ENCODE data around the gene CAMK1.
A peak's percentile ranks its signal among the peaks of the same experiment; 100 is the strongest.

Gene CAMK1

DNA sequence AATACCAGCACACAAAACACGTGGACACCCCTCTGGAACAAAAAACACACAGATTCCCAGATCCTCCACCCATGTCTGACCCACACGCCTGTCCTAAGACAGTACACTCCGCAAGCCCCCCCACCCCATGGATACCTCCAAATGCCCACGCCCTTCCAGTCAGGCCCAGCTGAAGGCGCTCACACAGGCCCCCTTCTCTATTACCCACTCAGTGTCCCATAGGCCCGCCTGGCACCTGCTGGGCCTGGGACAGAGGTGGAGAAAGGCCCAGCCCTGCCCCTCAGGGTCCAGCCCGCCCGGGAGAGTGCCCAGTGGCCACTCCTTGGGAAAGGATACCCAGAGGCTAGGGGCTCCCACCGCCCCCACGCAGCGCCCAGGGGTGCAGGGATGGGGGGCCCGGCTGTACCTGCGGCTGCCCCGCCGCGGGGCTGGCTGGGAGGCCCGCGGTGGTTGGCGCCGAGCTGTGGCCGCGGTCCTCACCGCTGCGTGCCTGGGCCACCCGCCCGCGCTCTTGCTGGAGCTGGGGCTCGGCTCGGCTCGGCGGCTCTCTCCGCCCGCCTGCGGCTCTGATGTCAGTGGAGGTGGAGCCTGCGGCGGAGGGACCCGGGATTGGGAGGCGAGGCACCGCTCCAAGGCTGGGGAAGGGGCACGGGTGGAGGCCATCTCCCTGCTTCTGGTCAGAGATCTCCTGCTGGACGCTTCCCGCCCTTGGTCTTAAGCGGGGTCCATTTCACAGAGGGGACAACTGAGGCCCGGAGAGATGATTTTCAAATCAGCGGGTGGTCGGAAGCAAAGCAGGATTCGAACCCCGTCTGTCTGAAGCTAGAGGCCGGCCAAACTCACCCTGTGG lies at the start of gene CAMK1:
Gene CAMK1, minus strand, starts transcription at position 522 of the 850 bp plus-strand sequence. CDS start 2,198 bp downstream, outside the sequence.
- peak; percentile 42 for DNase-seq (ENCODE audit: low read depth)

GRCh38 chr3:9818666-9819335 lies 49.1 kb upstream of the CAMK1 start:
- no peak for DNase-seq (ENCODE audit: low read depth)

DNA sequence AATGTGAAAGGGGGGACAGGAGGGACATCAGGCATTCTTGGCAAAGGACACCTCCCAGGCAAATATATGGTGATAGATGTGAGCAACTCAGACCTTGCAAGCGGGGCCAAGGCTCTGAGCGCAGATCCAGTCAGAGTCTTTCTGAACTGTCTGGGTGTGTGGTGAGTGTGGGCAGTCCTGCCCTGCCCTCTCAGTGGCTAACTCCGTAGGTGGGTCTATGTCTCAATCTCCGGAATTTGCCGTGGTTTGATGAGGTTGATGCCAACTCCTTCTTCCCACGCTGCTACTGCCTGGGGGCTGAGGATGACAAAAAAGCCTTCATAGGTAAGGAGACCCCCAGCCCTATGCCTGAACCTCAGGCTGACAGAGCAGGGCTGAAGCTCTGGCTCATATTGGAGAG lies 47.7 kb upstream of the CAMK1 start:
- DNase-seq (ENCODE audit: low read depth), result no peak

- no peak for DNase-seq (ENCODE audit: low read depth)
Measured at GRCh38 chr3:9815986-9816385, 46.2 kb upstream of the CAMK1 start.

GRCh38 chr3:9812870-9813483 lies 43.2 kb upstream of the CAMK1 start:
- no peak for DNase-seq (ENCODE audit: low read depth)

GRCh38 chr3:9810846-9811245 lies 41.1 kb upstream of the CAMK1 start:
- no peak for DNase-seq (ENCODE audit: low read depth)

- DNase-seq (ENCODE audit: low read depth), result no peak
Measured at GRCh38 chr3:9810433-9810770, 40.7 kb upstream of the CAMK1 start.

DNA sequence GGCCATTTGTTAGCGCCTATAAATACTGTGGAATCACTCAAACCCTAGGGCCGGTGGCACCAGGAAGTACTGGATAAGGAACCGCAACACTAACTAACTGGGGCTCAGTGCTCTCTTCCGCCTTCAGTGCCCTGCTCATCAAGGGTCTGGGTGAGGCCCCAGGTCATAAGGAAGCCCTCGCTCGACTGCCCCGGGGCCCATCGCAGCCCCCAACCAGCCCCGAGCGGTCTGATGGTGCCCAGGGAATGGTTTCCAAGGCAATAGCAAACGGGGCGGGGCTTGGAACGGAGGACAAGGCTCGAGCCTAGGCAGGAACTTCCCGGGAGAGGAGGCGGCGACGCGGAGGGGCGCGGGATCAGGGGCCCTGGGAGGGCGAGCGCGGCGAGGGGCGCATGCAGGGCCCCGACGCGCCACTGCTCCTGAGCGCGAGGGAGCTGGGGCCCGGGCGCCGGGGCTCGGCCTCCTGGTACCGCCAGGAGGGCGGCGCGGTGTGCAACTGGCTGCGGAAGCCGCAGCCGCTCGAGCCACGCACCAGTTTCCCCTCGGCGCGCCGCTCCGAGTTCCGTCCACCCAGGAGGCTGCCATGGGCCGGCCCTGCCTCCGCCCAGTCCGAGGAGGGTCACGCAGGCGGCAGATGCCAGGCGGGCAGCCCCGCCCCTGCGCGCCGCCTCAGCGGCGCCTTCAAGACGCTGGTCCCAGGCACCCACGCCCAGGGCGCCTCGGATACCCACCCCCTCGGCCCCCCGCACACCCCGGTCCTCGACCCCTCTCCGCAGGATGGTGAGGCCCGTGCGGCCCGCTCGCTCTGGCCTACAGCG lies 40.1 kb upstream of the CAMK1 start, which contains the start of gene TTLL3:
Gene TTLL3, plus strand, starts transcription at position 648 of the 818 bp plus-strand sequence. CDS start 400 bp downstream, outside the sequence.
- peak; percentile 62 for DNase-seq (ENCODE audit: low read depth)

DNA sequence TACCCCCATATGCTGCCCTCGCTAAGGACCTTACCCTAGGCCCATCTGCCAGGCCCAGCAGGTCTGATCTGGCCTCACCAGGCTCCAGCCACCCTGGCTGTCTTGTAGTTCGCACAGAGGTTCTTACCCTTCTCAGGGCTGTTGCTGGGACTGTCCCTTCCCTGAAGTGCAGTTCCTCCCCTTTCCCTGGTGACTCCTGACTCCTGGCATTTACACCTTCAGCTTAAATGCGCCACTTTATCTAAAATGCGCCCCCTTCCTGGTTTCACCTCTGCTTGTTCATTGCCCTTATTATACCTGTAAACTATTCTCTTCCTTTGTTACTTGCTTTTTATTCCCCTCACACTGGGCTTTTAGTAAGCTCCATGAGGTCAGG lies 39.5 kb upstream of the CAMK1 start:
- no peak for DNase-seq (ENCODE audit: low read depth)

DNA sequence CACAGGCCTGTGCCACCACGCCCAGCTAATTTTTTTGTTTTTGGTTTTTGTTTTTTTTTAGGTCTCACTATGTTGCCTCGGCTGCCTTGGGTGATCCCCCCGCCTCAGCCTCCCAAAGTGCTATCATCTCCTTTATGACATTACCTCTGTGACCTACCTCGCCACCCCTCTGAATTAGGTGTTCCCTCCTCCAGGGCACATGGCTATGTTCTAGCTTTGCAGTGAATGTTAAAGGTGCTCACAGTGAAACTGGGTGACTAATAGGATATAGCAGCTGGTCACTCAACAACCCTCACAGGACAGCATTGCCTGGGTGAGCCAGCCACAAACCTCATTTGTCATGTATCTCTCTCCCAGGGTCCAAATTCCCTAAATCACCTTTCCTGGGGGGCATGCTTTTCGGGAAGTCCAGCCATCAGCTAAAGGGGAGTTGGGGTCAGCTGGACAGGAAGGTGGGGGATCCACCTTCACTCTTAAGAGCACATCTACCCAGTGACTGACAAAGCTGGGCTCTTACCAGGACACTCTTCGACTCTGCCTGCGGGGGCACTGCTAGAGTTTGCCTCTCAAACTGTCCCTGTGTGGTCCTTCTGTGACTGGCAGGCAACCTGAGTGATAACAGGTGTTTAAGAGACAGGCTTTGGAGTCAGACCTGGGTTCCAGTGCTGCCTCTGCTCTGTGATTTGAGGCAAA lies 38.7 kb upstream of the CAMK1 start:
- DNase-seq (ENCODE audit: low read depth), result no peak

DNA sequence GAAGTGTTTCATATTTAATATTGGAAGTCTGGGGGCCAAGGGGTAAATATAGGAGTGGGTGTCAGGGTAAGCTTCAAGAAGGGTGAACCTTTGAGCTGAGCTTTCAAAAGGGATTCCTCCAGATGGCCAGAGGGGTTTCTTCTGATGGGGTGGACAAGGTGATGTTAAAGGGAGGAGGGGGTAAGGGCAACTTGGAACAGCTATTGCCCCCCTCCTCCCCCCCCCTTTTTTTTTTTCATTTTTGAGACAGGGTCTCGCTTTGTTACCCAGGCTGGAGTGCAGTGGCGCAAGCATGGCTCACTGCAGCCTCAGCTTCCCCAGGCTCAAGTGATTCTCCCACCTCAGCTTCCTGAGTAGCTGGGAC lies 38.2 kb upstream of the CAMK1 start:
- no peak for DNase-seq (ENCODE audit: low read depth)

GRCh38 chr3:9806688-9807589 lies 37.2 kb upstream of the CAMK1 start:
- no peak for DNase-seq (ENCODE audit: low read depth)

GRCh38 chr3:9806137-9806536 lies 36.4 kb upstream of the CAMK1 start:
- DNase-seq (ENCODE audit: low read depth), result no peak

DNA sequence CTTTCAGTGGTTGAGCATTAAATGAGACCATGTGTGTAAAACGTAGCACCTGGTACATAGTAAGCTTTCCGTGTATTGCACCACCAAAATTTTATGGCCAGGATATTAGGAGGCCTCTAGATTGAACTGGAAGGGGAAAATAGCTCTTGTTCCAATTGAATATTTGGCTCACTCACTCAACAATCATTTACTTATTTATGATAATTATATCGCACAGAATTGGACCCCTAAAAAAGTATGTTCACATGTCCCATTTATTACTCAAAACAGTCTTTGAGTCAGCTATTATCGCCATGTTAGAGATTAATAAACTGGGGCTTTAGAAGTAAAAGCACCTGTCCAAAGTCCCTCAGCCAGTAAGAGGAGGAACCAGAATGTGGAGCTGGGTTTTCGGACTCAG lies 35.2 kb upstream of the CAMK1 start:
- no peak for DNase-seq (ENCODE audit: low read depth)

GRCh38 chr3:9803494-9803893 lies 33.7 kb upstream of the CAMK1 start:
- DNase-seq (ENCODE audit: low read depth), result no peak

DNA sequence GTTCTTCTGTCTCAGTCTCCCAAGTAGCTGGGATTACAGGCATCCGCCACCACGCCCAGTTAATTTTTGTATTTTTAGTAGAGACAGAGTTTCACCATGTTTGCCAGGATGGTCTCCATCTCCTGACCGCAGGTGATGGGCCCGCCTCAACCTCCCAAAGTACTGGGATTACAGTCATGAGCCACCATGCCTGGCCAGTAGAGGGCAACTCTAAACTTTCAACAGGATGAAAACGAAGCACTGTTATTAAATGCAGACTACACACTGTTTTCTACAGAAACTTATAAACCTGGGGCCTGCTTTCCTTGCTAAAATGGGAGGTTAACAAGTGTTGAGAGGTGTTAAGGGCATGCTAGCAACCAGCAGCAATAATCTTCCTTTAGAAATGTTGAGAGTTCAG lies 30.8 kb upstream of the CAMK1 start:
- no peak for DNase-seq (ENCODE audit: low read depth)

DNA sequence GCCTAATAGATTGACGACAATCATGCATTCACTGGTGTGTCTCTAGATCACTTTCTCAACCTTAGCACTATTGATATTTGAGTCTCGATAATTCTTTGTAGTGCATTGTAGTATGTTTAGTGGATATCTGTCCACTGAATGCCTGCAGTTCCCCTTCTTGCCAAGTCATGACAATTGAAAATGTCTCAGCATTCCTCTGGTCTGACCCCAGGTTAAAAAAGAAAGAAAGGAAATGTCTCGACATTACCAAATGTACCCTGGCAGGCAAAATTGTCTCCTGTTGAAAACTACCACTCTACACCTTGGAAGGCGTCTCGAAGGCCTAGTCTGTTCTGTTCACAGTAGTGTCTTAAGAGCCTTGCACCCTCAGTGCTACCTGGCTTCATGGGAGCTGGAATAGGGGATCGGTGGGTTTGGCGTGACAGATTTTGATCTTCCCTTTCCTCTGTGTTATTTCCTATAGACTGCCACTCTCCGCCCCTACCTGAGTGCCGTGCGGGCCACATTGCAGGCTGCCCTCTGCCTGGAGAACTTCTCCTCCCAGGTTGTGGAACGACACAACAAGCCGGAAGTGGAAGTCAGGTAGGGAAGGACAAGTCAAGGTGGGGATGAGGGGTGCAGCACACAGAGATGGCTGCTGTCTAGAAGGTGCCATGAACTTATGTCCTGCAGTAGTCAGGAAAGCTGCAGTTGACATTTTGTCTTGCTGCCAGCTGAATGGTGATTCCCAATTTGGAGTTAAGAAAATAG lies 27.6 kb upstream of the CAMK1 start:
- no peak for DNase-seq (ENCODE audit: low read depth)

- no peak for DNase-seq (ENCODE audit: low read depth)
Measured at GRCh38 chr3:9795207-9795606, 25.5 kb upstream of the CAMK1 start.

GRCh38 chr3:9794400-9794799 lies 24.7 kb upstream of the CAMK1 start:
- no peak for DNase-seq (ENCODE audit: low read depth)
